Astrocyte (in vitro differentiated cells and primary cell): Measurements from ENCODE around the gene TRUB2.

ENCODE experiments used
- CTCF ChIP-seq: IDR thresholded peaks from 2 replicates; pipeline ENCODE4 v1.5.1; 2011; ENCODE audit warnings: low read depth, mild to moderate bottlenecking, inconsistent platforms, low read length, moderate library complexity; ENCODE audit not compliant: insufficient read depth
- EZH2 ChIP-seq: IDR thresholded peaks from 2 replicates; pipeline ENCODE4 v1.6.1; 2012; ENCODE audit warnings: mild to moderate bottlenecking, low read length, inconsistent platforms; ENCODE audit not compliant: insufficient read depth

- TF ChIP-seq EZH2 (no peak), CTCF (no peak)
These were observed 38.6 kb upstream of the TRUB2 start for GRCh38 chr9:128360826-128361225.
